Transverse colon (tissue), 3 donors: ENCODE results near the gene ZNF385B.

Experiments used
- POLR2A ChIP-seq: fragments of 450-650 bp; IDR thresholded peaks from one replicate; pipeline ENCODE4 v1.6.1; 2016; ENCODE audit warnings: antibody characterized with exemption, mild to moderate bottlenecking, moderate library complexity
- TF ChIP-seq, protein P1 (sequence below), 5 experiments: fragments of 200-600 bp in 3 of 5; fragments of 450-650 bp in 2 of 5; sonication (generic) in 3 of 5; IDR thresholded peaks; 1 replicate in 2 of 5; 2 replicates in 3 of 5; pipeline ENCODE4 v1.5.1; 2016 to 2017; ENCODE audit warnings: antibody characterized with exemption in 5 of 5, inconsistent platforms in 3 of 5, mild to moderate bottlenecking in 2 of 5, moderate library complexity in 1 of 5

DNA sequence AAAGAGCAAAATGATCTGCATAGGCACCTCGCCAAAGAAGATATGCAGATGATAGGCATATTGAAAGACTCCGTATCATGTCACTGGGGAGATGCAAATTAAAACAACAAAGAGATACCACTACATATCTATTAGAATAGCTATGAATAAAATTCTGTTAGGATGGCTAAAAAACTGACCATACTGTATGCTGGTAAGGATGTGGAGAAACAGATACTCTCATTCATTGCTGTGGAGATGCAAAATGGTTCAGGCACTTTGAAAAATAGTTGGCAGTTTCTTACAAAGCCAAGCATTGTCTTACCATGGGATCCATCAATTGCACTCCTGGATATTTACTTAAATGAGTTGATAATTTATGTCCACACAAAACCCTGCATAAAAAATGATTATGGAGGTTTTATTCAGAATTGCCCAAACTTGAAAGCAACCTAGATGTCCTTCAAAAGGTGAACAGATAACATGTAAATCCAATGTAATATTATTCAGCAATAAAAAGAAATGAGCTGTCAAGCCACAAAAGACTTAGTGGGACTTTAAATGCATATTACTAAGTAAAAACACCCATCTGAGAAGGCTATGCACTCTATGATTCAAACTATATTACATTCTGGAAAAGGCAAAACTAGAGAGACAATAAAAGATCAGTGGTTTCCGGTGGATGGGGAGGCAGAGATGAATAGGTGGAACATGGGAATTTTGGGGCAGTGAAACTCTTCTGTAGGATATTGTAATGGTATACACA is 31.2 kb downstream of the ZNF385B start:
- no peak for TF ChIP-seq POLR2A
- TF ChIP-seq, protein P1, sequence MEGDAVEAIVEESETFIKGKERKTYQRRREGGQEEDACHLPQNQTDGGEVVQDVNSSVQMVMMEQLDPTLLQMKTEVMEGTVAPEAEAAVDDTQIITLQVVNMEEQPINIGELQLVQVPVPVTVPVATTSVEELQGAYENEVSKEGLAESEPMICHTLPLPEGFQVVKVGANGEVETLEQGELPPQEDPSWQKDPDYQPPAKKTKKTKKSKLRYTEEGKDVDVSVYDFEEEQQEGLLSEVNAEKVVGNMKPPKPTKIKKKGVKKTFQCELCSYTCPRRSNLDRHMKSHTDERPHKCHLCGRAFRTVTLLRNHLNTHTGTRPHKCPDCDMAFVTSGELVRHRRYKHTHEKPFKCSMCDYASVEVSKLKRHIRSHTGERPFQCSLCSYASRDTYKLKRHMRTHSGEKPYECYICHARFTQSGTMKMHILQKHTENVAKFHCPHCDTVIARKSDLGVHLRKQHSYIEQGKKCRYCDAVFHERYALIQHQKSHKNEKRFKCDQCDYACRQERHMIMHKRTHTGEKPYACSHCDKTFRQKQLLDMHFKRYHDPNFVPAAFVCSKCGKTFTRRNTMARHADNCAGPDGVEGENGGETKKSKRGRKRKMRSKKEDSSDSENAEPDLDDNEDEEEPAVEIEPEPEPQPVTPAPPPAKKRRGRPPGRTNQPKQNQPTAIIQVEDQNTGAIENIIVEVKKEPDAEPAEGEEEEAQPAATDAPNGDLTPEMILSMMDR (IDR thresholded peaks at IDR 0.05), result no peak
